OCI-LY7 (cell line): ENCODE results near the gene ADD1.

Source experiments
- CTCF ChIP-seq: fragments of 200-600 bp; sonication (generic); conservative IDR thresholded peaks from 2 replicates; pipeline ENCODE4 v1.5.1; 2014; ENCODE audit warnings: mild to moderate bottlenecking, antibody characterized with exemption, low read length, moderate library complexity, mixed read lengths
- EZH2phosphoT487 ChIP-seq: fragments of 200-600 bp; sonication (generic); IDR thresholded peaks from 2 replicates; pipeline ENCODE4 v1.6.1; 2018; ENCODE audit warnings: low read depth, borderline replicate concordance, mild to moderate bottlenecking, mixed run types, antibody characterized with exemption, low read length, moderate library complexity, mixed read lengths

- TF ChIP-seq CTCF (no peak), EZH2phosphoT487 (no peak)
These were observed 58.5 kb downstream of the ADD1 start for GRCh38 chr4:2902126-2902525.
